Measurements from ENCODE around the gene MAP3K9. TPM values are rescaled to one million over a fixed set of nuclear protein-coding genes. Genes with fewer than 3 reads are reported as not detected.

The MAP3K9 gene
- total RNA-seq, 1 donor from 2014 or later = 13.0 TPM

DNA sequence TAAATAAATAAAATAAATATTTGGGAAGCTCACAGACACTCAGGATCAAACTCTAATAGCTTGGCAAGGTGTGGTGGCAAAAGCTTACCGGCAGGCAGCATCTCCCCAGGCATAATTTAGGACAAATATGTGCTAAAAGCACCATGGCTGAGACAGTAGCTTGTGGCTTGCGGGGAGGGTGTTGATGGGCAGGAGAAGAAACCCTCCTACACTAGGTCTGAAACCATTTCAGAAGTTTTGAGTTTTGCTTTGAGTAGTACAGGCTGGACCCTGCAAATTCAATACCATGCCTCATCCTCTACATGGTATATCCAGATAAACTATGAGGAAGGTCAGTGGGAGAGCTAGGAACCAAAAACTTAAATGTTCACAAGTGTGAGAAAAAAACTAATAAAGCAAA lies 33.1 kb downstream of the MAP3K9 start:
- Mint-ChIP-seq H3K27ac (ENCODE audit: unreplicated experiment) (no peak overlapping the region), H3K27me3 (ENCODE audit: low read depth, unreplicated experiment) (no peaks in the 10 kb centered on the region), H3K4me3 (ENCODE audit: unreplicated experiment) (no peak overlapping the region), H3K4me1 (ENCODE audit: low read depth, unreplicated experiment) (peaks cover 14% of the 10 kb centered on the region), H3K9me3 (ENCODE audit: unreplicated experiment) (no peaks in the 10 kb centered on the region), H3K36me3 (ENCODE audit: low read depth, unreplicated experiment) (peaks cover 4% of the 10 kb centered on the region)
- Histone ChIP-seq H4K20me1 (ENCODE audit: insufficient read depth, low read length) (no peaks in the 10 kb centered on the region), H3K36me3 (ENCODE audit: insufficient read depth, low read length) (no peaks in the 10 kb centered on the region), H3K4me3 (ENCODE audit: insufficient read depth, low read depth, low read length) (no peak overlapping the region), H3K79me2 (ENCODE audit: insufficient read depth, low read length) (no peaks in the 10 kb centered on the region), H3K9me3 (ENCODE audit: insufficient read depth, low read depth, low read length) (no peaks in the 10 kb centered on the region), H3K27me3 (ENCODE audit: insufficient read depth, low read length) (no peaks in the 10 kb centered on the region), H3K4me2 (ENCODE audit: low read length) (no peak overlapping the region), H3K4me1 (ENCODE audit: insufficient read depth, low read length) (no peaks in the 10 kb centered on the region), H2AFZ (ENCODE audit: low read depth, low read length) (no peak overlapping the region), H3K9ac (ENCODE audit: low read length) (no peak overlapping the region), H3K27ac (ENCODE audit: low read depth, low read length) (no peak overlapping the region)
- no peak for DNase-seq (ENCODE audit: low read depth)
- FAIRE-seq = no peak
- TF ChIP-seq EZH2 (IDR thresholded peaks at IDR 0.05; ENCODE audit: insufficient read depth, low read length) = no peak
- TF ChIP-seq, protein P1, sequence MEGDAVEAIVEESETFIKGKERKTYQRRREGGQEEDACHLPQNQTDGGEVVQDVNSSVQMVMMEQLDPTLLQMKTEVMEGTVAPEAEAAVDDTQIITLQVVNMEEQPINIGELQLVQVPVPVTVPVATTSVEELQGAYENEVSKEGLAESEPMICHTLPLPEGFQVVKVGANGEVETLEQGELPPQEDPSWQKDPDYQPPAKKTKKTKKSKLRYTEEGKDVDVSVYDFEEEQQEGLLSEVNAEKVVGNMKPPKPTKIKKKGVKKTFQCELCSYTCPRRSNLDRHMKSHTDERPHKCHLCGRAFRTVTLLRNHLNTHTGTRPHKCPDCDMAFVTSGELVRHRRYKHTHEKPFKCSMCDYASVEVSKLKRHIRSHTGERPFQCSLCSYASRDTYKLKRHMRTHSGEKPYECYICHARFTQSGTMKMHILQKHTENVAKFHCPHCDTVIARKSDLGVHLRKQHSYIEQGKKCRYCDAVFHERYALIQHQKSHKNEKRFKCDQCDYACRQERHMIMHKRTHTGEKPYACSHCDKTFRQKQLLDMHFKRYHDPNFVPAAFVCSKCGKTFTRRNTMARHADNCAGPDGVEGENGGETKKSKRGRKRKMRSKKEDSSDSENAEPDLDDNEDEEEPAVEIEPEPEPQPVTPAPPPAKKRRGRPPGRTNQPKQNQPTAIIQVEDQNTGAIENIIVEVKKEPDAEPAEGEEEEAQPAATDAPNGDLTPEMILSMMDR (IDR thresholded peaks at IDR 0.05; ENCODE audit: insufficient read depth, low read depth, low read length) = no peak

DNA sequence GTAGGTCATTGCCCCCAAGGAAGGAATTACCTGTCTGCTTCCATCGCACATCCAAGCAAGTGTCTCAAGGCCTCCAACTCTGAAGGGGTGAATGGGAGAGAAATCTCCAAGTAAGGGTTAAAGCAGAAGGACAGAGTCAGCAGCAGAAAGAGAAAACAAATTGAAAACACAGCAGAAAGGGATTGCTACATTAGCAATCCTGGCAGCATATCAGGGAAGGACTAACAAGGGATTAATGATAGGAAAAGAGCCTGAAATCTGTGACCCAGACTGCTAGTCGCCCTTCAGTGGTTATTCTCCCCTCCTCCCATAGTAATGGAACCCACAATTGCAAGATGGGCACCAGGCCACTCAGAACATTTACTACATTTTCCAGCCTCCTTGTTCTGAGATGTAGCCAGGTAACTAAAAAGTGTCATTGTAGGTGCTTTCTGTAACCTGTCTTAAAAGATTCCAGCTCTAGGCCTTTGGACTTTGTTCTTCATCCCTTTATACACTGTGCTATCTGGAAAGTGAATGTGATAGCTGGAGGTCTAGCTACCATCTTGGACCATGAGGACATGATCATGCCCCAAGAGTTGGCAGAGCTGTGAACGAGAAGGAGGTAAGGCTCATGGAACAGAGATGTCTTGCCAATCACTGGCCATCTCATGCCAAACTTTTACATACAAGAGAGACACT lies 36.0 kb downstream of the MAP3K9 start:
- H3K4me3 Mint-ChIP-seq (ENCODE audit: unreplicated experiment) = no peak overlapping the region
- H3K27me3 Mint-ChIP-seq (ENCODE audit: low read depth, unreplicated experiment) = no peaks in the 10 kb centered on the region
- no peak for FAIRE-seq
- Histone ChIP-seq H3K9ac (ENCODE audit: low read length) (no peak overlapping the region), H2AFZ (ENCODE audit: low read depth, low read length) (no peak overlapping the region), H4K20me1 (ENCODE audit: insufficient read depth, low read length) (no peaks in the 10 kb centered on the region), H3K9me3 (ENCODE audit: insufficient read depth, low read depth, low read length) (no peaks in the 10 kb centered on the region), H3K36me3 (ENCODE audit: insufficient read depth, low read length) (no peaks in the 10 kb centered on the region), H3K4me1 (ENCODE audit: insufficient read depth, low read length) (no peaks in the 10 kb centered on the region), H3K4me3 (ENCODE audit: insufficient read depth, low read depth, low read length) (no peak overlapping the region), H3K79me2 (ENCODE audit: insufficient read depth, low read length) (no peaks in the 10 kb centered on the region), H3K4me2 (ENCODE audit: low read length) (no peak overlapping the region), H3K27ac (ENCODE audit: low read depth, low read length) (no peak overlapping the region), H3K27me3 (ENCODE audit: insufficient read depth, low read length) (no peaks in the 10 kb centered on the region)
- H3K27ac Mint-ChIP-seq (ENCODE audit: unreplicated experiment) = no peak overlapping the region
- TF ChIP-seq, protein P1 (IDR thresholded peaks at IDR 0.05; ENCODE audit: insufficient read depth, low read depth, low read length) = no peak
- TF ChIP-seq EZH2 (IDR thresholded peaks at IDR 0.05; ENCODE audit: insufficient read depth, low read length) = no peak
- peaks cover 17% of the 10 kb centered on the region for H3K4me1 Mint-ChIP-seq (ENCODE audit: low read depth, unreplicated experiment)
- no peak for DNase-seq (ENCODE audit: low read depth)
- no peaks in the 10 kb centered on the region for H3K9me3 Mint-ChIP-seq (ENCODE audit: unreplicated experiment)
- peaks cover 7% of the 10 kb centered on the region for H3K36me3 Mint-ChIP-seq (ENCODE audit: low read depth, unreplicated experiment)

DNA sequence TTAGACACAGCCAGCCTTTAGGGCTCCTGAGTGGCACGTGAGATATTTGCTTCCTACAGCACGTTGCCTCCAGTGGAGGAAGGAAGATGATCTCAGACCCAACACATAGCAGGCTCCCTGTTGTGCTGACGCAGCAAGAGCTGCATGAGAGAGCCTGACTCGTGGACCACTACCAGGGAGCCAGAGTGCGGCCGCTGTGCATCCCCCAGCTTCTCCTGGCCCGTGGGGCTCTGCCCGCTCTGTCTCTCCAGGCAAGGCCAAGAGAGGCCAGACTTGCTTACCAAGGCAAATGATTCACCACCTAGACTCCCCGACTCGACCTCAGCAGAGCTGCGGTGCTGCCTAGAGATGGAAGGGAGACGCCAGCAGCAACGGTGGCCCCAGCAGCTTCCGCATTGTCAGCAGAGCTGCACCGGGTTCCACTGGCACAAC lies 37.5 kb downstream of the MAP3K9 start:
- Histone ChIP-seq H3K9me3 (ENCODE audit: insufficient read depth, low read depth, low read length) (no peaks in the 10 kb centered on the region), H3K4me3 (ENCODE audit: insufficient read depth, low read depth, low read length) (no peak overlapping the region), H3K36me3 (ENCODE audit: insufficient read depth, low read length) (no peaks in the 10 kb centered on the region), H2AFZ (ENCODE audit: low read depth, low read length) (no peak overlapping the region), H3K9ac (ENCODE audit: low read length) (no peak overlapping the region), H3K79me2 (ENCODE audit: insufficient read depth, low read length) (no peaks in the 10 kb centered on the region), H3K27me3 (ENCODE audit: insufficient read depth, low read length) (no peaks in the 10 kb centered on the region), H4K20me1 (ENCODE audit: insufficient read depth, low read length) (no peaks in the 10 kb centered on the region), H3K27ac (ENCODE audit: low read depth, low read length) (no peak overlapping the region), H3K4me2 (ENCODE audit: low read length) (peak overlapping the region; percentile 28), H3K4me1 (ENCODE audit: insufficient read depth, low read length) (no peaks in the 10 kb centered on the region)
- Mint-ChIP-seq H3K4me3 (ENCODE audit: unreplicated experiment) (no peak overlapping the region), H3K27ac (ENCODE audit: unreplicated experiment) (peak overlapping the region; percentile 28), H3K4me1 (ENCODE audit: low read depth, unreplicated experiment) (peaks cover 11% of the 10 kb centered on the region), H3K9me3 (ENCODE audit: unreplicated experiment) (no peaks in the 10 kb centered on the region), H3K36me3 (ENCODE audit: low read depth, unreplicated experiment) (peaks cover 5% of the 10 kb centered on the region), H3K27me3 (ENCODE audit: low read depth, unreplicated experiment) (no peaks in the 10 kb centered on the region)
- DNase-seq (ENCODE audit: low read depth) (peak; percentile 26), FAIRE-seq (no peak)
- TF ChIP-seq, protein P1 (IDR thresholded peaks at IDR 0.05; ENCODE audit: insufficient read depth, low read depth, low read length) = no peak
- no peak for TF ChIP-seq EZH2 (IDR thresholded peaks at IDR 0.05; ENCODE audit: insufficient read depth, low read length)
